NCI-H82 treated with DMSO at 0.1 percent for 48 hours (cell line): ENCODE data around the gene IL36B.

Source experiments
- DNase-seq: peaks from one replicate; lab custom pipeline; 2025; ENCODE audit not compliant: unreplicated experiment; lab: John Stamatoyannopoulos, UW

The IL36B gene

GRCh38 chr2:113012436-113013335 lies 40.0 kb downstream of the IL36B start:
- DNase-seq: no peak

- DNase-seq: no peak
Observed at GRCh38 chr2:113011108-113011507, 41.6 kb downstream of the IL36B start.

GRCh38 chr2:113010088-113010487 lies 42.6 kb downstream of the IL36B start:
- no peak for DNase-seq

- no peak for DNase-seq
Observed at GRCh38 chr2:113009622-113010021, 43.0 kb downstream of the IL36B start.

- DNase-seq: no peak
Observed at GRCh38 chr2:113007250-113007649, 45.4 kb downstream of the IL36B start.

- no peak for DNase-seq
Observed at GRCh38 chr2:113005030-113005509, 47.6 kb downstream of the IL36B start, which contains the start of gene IL36A. TSS of gene IL36A (plus strand) at chr2:113005459. CDS start at chr2:113005872, 413 bp downstream.

GRCh38 chr2:113002677-113003076 lies 50.0 kb downstream of the IL36B start:
- DNase-seq: no peak

GRCh38 chr2:113000436-113000835 lies 52.2 kb downstream of the IL36B start:
- no peak for DNase-seq

- DNase-seq: no peak
Observed at GRCh38 chr2:112997151-112997550, 55.5 kb downstream of the IL36B start.

- DNase-seq: no peak
Observed at GRCh38 chr2:112996635-112997034, 56.0 kb downstream of the IL36B start.

GRCh38 chr2:112995346-112995920 lies 57.2 kb downstream of the IL36B start:
- DNase-seq: no peak

GRCh38 chr2:112994648-112995047 lies 58.0 kb downstream of the IL36B start:
- no peak for DNase-seq

GRCh38 chr2:112993831-112994230 lies 58.8 kb downstream of the IL36B start:
- DNase-seq: no peak

- no peak for DNase-seq
Observed at GRCh38 chr2:112989611-112990010, 63.1 kb downstream of the IL36B start.

GRCh38 chr2:112985090-112985489 lies 67.6 kb downstream of the IL36B start:
- no peak for DNase-seq

- no peak for DNase-seq
Observed at GRCh38 chr2:112980537-112980936, 72.1 kb downstream of the IL36B start.

GRCh38 chr2:112979731-112980130 lies 72.9 kb downstream of the IL36B start:
- DNase-seq: no peak

GRCh38 chr2:112977559-112978056 lies 75.1 kb downstream of the IL36B start, which contains the start of gene IL36G:
TSS of gene IL36G (plus strand) at chr2:112978006. CDS start at chr2:112978639, 633 bp downstream.
- DNase-seq: no peak
